ENCODE measurements around the gene DMP1. TPM values are rescaled to one million over a fixed set of nuclear protein-coding genes. Genes with fewer than 3 reads are reported as not detected.

Gene DMP1
- total RNA-seq (not detected), polyA plus RNA-seq (ENCODE audit: insufficient read depth, low read depth, low replicate concordance) (not detected)
- long read RNA-seq, donor 1: 0 reads
- long read RNA-seq, donor 2: 0 reads
- long read RNA-seq, donor 3: 0 reads
- long read RNA-seq, donor 4: 0 reads
- long read RNA-seq, donor 5: 0 reads
- long read RNA-seq, donor 6: 0 reads
- long read RNA-seq, donor 7: 0 reads
- long read RNA-seq, donor 8: 0 reads
- long read RNA-seq, donor 9: 0 reads
- long read RNA-seq, donor 10: 0 reads

GRCh38 chr4:87649980-87650379 lies at the start of gene DMP1:
Gene DMP1, plus strand, starts transcription at chr4:87650280. Its CDS starts 6,213 bp downstream, at chr4:87656493.
- no peak for TF ChIP-seq CTCF (IDR thresholded peaks at IDR 0.05; ENCODE audit: borderline replicate concordance, extremely low read depth, insufficient read depth)
- Histone ChIP-seq H3K4me1 (ENCODE audit: control insufficient read depth in 2 of 3, insufficient read depth in 2 of 3, low read depth in 1 of 3, low read length in 3 of 3) (no peaks in the 10 kb centered on the region), H3K4me3 (ENCODE audit: low read length in 3 of 3) (no peak within 1 kb of the TSS), H3K27me3 (ENCODE audit: control insufficient read depth, insufficient read depth, low read length) (no peaks in the 10 kb centered on the region), H3K9me3 (ENCODE audit: control insufficient read depth in 2 of 3, insufficient read depth in 1 of 3, low read length in 3 of 3) (no peaks in the 10 kb centered on the region), H3K36me3 (ENCODE audit: control insufficient read depth in 2 of 3, insufficient read depth in 3 of 3, low read length in 3 of 3) (no peaks in the 10 kb centered on the region), H3K9ac (ENCODE audit: low read length in 3 of 3) (no peak within 1 kb of the TSS), H3K27ac (ENCODE audit: low read depth in 2 of 2, low read length in 2 of 2) (no peak within 1 kb of the TSS)
- no peak for FAIRE-seq
- intact Hi-C loops (cut with DNase I): no loop called here
- no peak for DNase-seq

- no peak overlapping the region for H3K9ac ChIP-seq (ENCODE audit: low read length in 3 of 3)
- intact Hi-C loops (cut with DNase I): no loop called here
- H3K36me3 ChIP-seq (ENCODE audit: control insufficient read depth in 2 of 3, insufficient read depth in 3 of 3, low read length in 3 of 3): no peaks in the 10 kb centered on the region
- H3K27ac ChIP-seq (ENCODE audit: low read depth in 2 of 2, low read length in 2 of 2): no peak overlapping the region
- no peaks in the 10 kb centered on the region for H3K27me3 ChIP-seq (ENCODE audit: control insufficient read depth, insufficient read depth, low read length)
- H3K4me3 ChIP-seq (ENCODE audit: low read length in 3 of 3): no peak overlapping the region
- DNase-seq: no peak
- H3K9me3 ChIP-seq (ENCODE audit: control insufficient read depth in 2 of 3, insufficient read depth in 1 of 3, low read length in 3 of 3): peaks cover 0 to 2% (median 0%) of the 10 kb centered on the region in 3 donors
- no peaks in the 10 kb centered on the region for H3K4me1 ChIP-seq (ENCODE audit: control insufficient read depth in 2 of 3, insufficient read depth in 2 of 3, low read depth in 1 of 3, low read length in 3 of 3)
- FAIRE-seq: no peak
- no peak for TF ChIP-seq CTCF (IDR thresholded peaks at IDR 0.05; ENCODE audit: borderline replicate concordance, extremely low read depth, insufficient read depth)
Measured at GRCh38 chr4:87601361-87601760, 48.7 kb upstream of the DMP1 start.

- intact Hi-C loops (cut with DNase I): no loop called here
- Histone ChIP-seq H3K27me3 (ENCODE audit: control insufficient read depth, insufficient read depth, low read length) (no peaks in the 10 kb centered on the region), H3K27ac (ENCODE audit: low read depth in 2 of 2, low read length in 2 of 2) (no peak within 1 kb of the TSS)
Measured at GRCh38 chr4:87608229-87608628, 41.9 kb upstream of the DMP1 start, which contains the start of gene DSPP. Gene DSPP, plus strand, starts transcription at chr4:87608529. Its CDS starts 2,380 bp downstream, at chr4:87610909.

More at GRCh38 chr4:87608229-87608628, 41.9 kb upstream of the DMP1 start, which contains the start of gene DSPP:
- Histone ChIP-seq H3K4me3 (ENCODE audit: low read length in 3 of 3) (no peak within 1 kb of the TSS), H3K36me3 (ENCODE audit: control insufficient read depth in 2 of 3, insufficient read depth in 3 of 3, low read length in 3 of 3) (no peaks in the 10 kb centered on the region), H3K9me3 (ENCODE audit: control insufficient read depth in 2 of 3, insufficient read depth in 1 of 3, low read length in 3 of 3) (no peaks in the 10 kb centered on the region), H3K9ac (ENCODE audit: low read length in 3 of 3) (no peak within 1 kb of the TSS), H3K4me1 (ENCODE audit: control insufficient read depth in 2 of 3, insufficient read depth in 2 of 3, low read depth in 1 of 3, low read length in 3 of 3) (no peaks in the 10 kb centered on the region)
- TF ChIP-seq CTCF (IDR thresholded peaks at IDR 0.05; ENCODE audit: borderline replicate concordance, extremely low read depth, insufficient read depth): no peak
- FAIRE-seq: no peak
- DNase-seq: no peak
